ENCODE measurements around the gene APOBEC3C.
"Not testable (repeated sequence)": the region's sequence is repeated elsewhere in the genome, so short reads cannot be mapped to it uniquely, and the experiment has no call there.

APOBEC3C gene

DNA sequence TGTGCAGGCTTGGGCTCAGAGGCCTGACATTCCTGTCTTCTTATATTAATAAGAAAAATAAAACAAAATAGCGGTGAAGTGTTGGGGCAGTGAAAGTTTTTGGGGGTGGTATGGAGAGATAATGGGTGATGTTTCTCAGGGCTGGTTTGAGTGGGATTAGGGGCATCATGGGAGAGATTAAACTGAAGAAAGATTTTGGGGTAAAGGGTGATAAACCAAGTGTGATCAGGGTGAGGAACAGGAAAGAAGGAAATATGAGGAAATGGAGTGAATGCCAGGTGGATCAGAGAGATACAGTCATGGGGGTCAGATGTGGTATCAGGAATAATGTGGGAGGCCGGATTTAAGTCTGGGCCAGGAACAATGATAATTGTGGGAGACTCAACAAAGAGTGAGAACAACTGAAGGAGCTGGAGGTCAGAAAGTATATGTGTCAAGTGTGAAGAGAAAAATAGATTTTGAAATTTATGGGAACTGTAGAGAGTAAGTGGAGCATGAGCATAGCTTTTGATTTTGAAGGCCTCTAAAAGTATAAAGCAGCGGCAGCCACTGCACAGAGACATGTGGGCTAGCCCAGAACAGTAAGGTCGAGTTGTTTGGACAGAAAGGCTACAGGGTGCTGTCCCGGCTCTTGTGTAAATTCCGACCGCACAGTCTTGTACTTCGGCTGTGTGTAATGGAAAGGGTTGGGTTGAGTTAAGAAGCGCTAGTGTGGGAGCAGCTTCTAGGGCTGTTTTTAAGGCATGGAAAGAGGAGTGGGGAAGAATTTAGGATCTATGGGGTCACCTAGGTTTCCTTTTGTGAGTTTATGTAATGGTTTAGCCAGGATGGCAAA, 52.6 kb downstream of the APOBEC3C start:
- DNase-seq, result not testable (repeated sequence)

GRCh38 chr22:39068033-39068785, 54.2 kb downstream of the APOBEC3C start:
- no peak for DNase-seq
